ENCODE data around the gene PDE11A. TPM values are rescaled to one million over a fixed set of nuclear protein-coding genes. Genes with fewer than 3 reads are reported as not detected.

Gene PDE11A
- total RNA-seq, 2 experiments from 2014 or later: not detected

DNA sequence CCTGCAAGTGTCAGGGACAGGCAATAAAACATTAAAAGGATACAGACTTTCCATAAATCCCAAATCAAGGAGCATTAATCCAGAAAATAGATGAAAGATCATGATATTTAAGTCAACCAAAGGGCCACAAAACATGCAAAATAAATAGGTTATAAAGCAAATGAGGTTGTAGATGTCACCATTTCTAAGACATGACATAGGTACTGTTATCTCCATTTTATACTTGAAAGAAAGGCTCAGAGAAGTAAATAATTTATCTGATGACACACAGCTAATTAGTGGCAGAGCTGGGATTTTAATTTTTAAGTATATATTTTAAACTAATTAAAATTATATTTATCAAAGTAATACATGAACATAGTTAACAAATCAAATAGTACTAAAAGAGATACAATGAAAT is 378.2 kb downstream of the PDE11A start:
- Histone ChIP-seq H3K4me3 (ENCODE audit: low read length) (no peak overlapping the region), H3K36me3 (ENCODE audit: insufficient read depth, low read length) (no peaks in the 10 kb centered on the region), H3K27me3 (ENCODE audit: control insufficient read depth in 1 of 2, insufficient read depth in 2 of 2, low read length in 2 of 2) (no peaks in the 10 kb centered on the region), H3K27ac (ENCODE audit: low read depth in 1 of 2, low read length in 2 of 2) (no peak overlapping the region), H3K9me3 (ENCODE audit: control insufficient read depth in 1 of 2, insufficient read depth in 1 of 2, low read length in 2 of 2) (no peaks in the 10 kb centered on the region), H3K4me1 (ENCODE audit: insufficient read depth, low read length) (no peaks in the 10 kb centered on the region)
- ATAC-seq (ENCODE audit: poor library complexity) (no peak), DNase-seq (no peak)
- ChIA-PET POLR2A (no interaction called here), CTCF (no interaction called here)
- Mint-ChIP-seq H3K36me3 (ENCODE audit: low read depth) (no peaks in the 10 kb centered on the region), H3K4me3 (no peak overlapping the region), H3K27ac (no peak overlapping the region), H3K27me3 (peaks cover 6% of the 10 kb centered on the region), H3K9me3 (no peaks in the 10 kb centered on the region), H3K4me1 (ENCODE audit: low read depth) (no peaks in the 10 kb centered on the region)
- TF ChIP-seq, protein P1, sequence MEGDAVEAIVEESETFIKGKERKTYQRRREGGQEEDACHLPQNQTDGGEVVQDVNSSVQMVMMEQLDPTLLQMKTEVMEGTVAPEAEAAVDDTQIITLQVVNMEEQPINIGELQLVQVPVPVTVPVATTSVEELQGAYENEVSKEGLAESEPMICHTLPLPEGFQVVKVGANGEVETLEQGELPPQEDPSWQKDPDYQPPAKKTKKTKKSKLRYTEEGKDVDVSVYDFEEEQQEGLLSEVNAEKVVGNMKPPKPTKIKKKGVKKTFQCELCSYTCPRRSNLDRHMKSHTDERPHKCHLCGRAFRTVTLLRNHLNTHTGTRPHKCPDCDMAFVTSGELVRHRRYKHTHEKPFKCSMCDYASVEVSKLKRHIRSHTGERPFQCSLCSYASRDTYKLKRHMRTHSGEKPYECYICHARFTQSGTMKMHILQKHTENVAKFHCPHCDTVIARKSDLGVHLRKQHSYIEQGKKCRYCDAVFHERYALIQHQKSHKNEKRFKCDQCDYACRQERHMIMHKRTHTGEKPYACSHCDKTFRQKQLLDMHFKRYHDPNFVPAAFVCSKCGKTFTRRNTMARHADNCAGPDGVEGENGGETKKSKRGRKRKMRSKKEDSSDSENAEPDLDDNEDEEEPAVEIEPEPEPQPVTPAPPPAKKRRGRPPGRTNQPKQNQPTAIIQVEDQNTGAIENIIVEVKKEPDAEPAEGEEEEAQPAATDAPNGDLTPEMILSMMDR (IDR thresholded peaks at IDR 0.05): no peak
- intact Hi-C loops (cut with DNase I, micrococcal nuclease): no loop called here

DNA sequence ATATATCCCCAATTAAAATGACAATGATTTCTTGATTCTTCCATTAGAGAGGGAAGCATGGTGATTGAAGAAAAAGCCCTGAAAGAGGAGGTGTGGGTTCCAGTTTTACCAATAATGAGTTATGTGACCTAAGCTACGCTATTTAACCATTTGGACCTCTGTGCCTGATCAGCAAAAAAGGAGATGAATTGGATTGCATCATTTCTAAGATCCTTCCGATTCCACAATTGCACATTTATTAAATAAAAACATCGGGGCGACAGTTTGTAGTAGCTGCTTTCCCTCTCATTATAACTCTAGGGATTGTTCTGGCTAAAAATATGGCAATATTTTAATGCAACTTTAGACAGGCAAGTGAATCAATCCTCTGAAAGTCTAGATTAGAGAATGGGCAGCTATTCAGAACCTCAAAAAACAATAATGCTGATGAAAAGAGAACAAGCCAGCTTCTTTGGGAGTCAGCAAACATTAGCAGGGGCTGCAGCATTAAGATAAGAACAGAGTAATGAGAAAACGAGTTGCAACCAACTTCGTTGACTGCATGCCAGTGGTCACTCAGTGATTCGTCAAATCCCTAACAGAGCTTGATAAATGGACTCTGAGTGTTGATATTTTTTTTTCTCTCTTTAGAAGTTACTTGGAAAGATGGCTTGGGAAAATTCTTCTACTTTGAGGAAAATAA is 378.8 kb downstream of the PDE11A start:
- no peaks in the 10 kb centered on the region for H3K4me1 Mint-ChIP-seq (ENCODE audit: low read depth)

DNA sequence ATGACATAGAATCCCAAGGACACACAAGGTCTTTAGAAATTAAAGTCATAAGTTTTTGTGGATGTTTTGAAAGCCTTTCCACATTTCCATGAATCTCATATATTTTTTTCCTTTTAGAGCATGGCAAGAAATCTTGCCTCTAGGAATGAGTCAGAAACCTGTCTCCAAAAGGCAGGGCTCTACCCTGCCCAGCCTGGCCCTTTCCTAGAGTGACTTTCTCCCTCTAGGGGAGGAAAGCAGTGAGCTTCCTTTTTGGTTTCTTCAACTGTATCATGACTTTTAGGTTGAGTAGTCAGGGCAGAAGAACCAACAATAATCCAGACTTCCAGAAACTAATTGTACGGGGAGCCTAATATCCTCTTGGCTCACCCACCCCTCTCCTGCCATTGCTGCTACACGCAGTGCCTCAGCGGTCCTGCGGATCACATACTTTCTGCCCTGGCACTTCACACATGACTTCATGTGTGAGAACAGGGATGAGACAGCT is 379.8 kb downstream of the PDE11A start:
- Histone ChIP-seq H3K4me3 (ENCODE audit: low read length) (no peak overlapping the region), H3K4me1 (ENCODE audit: insufficient read depth, low read length) (no peaks in the 10 kb centered on the region), H3K27me3 (ENCODE audit: control insufficient read depth in 1 of 2, insufficient read depth in 2 of 2, low read length in 2 of 2) (no peaks in the 10 kb centered on the region), H3K9me3 (ENCODE audit: control insufficient read depth in 1 of 2, insufficient read depth in 1 of 2, low read length in 2 of 2) (no peaks in the 10 kb centered on the region), H3K27ac (ENCODE audit: low read depth in 1 of 2, low read length in 2 of 2) (no peak overlapping the region), H3K36me3 (ENCODE audit: insufficient read depth, low read length) (no peaks in the 10 kb centered on the region)
- no peaks in the 10 kb centered on the region for H3K4me1 Mint-ChIP-seq (ENCODE audit: low read depth)
- peaks cover 6% of the 10 kb centered on the region for H3K27me3 Mint-ChIP-seq
- intact Hi-C loops (cut with DNase I, micrococcal nuclease): no loop called here
- ATAC-seq (ENCODE audit: poor library complexity) (no peak), DNase-seq (no peak)
- no peaks in the 10 kb centered on the region for H3K36me3 Mint-ChIP-seq (ENCODE audit: low read depth)
- H3K9me3 Mint-ChIP-seq: no peaks in the 10 kb centered on the region
- no peak overlapping the region for H3K4me3 Mint-ChIP-seq
- CTCF ChIA-PET: no interaction called here
- H3K27ac Mint-ChIP-seq: no peak overlapping the region
- TF ChIP-seq, protein P1 (IDR thresholded peaks at IDR 0.05): no peak
- POLR2A ChIA-PET: no interaction called here

More for the DNA sequence above, 378.8 kb downstream of the PDE11A start:
- Histone ChIP-seq H3K9me3 (ENCODE audit: control insufficient read depth in 1 of 2, insufficient read depth in 1 of 2, low read length in 2 of 2) (no peaks in the 10 kb centered on the region), H3K27me3 (ENCODE audit: control insufficient read depth in 1 of 2, insufficient read depth in 2 of 2, low read length in 2 of 2) (no peaks in the 10 kb centered on the region), H3K36me3 (ENCODE audit: insufficient read depth, low read length) (no peaks in the 10 kb centered on the region), H3K4me1 (ENCODE audit: insufficient read depth, low read length) (no peaks in the 10 kb centered on the region), H3K4me3 (ENCODE audit: low read length) (no peak overlapping the region), H3K27ac (ENCODE audit: low read depth in 1 of 2, low read length in 2 of 2) (no peak overlapping the region)
- POLR2A ChIA-PET: no interaction called here
- TF ChIP-seq, protein P1 (IDR thresholded peaks at IDR 0.05): no peak
- no peaks in the 10 kb centered on the region for H3K36me3 Mint-ChIP-seq (ENCODE audit: low read depth)
- peaks cover 6% of the 10 kb centered on the region for H3K27me3 Mint-ChIP-seq
- CTCF ChIA-PET: no interaction called here
- no peaks in the 10 kb centered on the region for H3K9me3 Mint-ChIP-seq
- ATAC-seq (ENCODE audit: poor library complexity): no peak
- H3K4me3 Mint-ChIP-seq: no peak overlapping the region
- intact Hi-C loops (cut with DNase I, micrococcal nuclease): no loop called here
- no peak overlapping the region for H3K27ac Mint-ChIP-seq
- DNase-seq: no peak
